CD4-positive, alpha-beta T cell treated with Interleukin-6 for 4 hours (primary cell): ENCODE measurements around the gene CXADR.

Source experiments
- DNase-seq: peaks from one replicate; pipeline ENCODE4 v3.0.0-alpha.2; 2020; ENCODE audit warnings: mixed read lengths

The CXADR gene

GRCh38 chr21:17610911-17611310 lies 98.1 kb downstream of the CXADR start:
- DNase-seq = no peak

DNA sequence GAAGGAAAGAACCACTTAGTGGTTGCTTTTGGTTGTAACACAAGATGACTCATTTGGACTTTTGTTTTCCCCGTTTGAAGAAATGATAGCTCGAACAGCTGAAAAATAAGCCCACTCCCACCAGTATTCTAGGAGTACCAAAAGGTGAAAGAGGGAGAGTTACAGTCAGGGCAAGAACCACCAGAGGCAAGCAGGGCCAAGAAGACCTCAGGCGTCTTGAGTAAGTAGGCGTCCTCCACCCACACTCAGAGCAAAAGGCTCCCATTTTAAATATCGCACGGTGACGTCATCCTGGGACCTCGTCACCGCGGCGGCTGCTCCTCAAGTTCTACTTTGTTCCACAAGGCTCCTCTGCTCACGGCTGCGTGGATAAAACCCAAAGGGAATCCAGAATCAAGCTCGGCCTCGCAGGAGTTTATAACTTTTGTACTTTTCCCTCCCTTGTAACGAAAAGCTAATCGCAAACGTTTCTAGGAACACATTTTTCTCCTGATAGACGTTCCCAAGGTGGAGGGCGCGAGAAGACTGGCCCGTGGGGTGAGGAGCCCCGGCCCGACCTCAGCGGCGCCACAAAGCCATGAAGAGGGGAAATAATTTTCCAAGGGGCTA lies 98.7 kb downstream of the CXADR start:
- DNase-seq = peak; percentile 81

DNA sequence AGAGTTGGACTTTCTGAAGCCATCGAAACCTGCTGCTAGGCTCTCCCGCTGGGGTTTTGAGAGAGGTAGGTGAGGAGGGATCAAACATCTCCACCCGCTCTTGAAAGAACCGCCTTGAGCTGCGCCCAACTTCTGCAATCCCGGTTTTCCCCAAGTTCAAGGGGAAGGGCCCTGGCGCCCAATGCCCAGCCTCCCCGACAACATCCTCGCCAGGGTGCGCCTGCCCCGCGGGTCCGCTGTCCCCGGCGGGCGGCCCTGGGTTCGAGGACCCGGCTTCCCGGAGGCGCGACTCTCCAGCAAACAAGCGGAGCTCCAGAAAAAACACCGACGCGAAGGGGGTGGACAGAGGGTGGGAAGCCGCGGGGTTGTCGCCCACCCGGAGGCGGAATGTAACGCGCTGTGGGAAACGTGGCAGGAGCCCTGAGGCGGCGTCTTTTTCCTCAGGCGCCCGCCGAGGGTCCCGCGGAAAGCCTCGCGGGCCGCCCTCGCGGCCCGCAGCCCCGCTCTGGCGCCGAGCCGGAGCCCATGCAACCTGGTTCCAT lies 99.3 kb downstream of the CXADR start:
- peak; percentile 18 for DNase-seq

GRCh38 chr21:17612565-17613241 lies 99.9 kb downstream of the CXADR start, which contains the start of gene BTG3:
Gene BTG3 (minus strand): TSS chr21:17612901. CDS start chr21:17609144, 3,757 bp downstream.
- peak; percentile 91 for DNase-seq

DNA sequence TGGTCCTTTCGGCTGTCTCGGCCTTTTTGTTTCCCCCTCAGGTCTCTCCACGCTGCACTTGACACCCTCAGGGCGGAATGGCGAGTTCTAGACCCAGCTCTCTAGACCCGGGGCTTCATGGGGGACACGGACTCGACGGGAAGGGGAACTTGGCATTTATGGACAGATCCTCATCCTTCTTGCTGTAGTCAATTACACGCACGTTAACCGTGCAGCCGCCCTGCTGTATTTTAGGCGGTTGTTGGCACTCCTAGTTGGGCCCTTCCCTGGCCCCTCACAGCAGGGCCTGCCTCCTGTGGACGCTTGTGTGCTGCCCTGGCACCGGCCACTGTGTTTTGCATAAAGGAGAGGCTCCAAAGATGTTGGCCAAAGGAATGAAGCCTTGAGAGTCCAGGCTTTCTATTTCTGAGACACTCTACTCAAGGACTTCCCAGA lies 100.4 kb downstream of the CXADR start:
- no peak for DNase-seq

DNA sequence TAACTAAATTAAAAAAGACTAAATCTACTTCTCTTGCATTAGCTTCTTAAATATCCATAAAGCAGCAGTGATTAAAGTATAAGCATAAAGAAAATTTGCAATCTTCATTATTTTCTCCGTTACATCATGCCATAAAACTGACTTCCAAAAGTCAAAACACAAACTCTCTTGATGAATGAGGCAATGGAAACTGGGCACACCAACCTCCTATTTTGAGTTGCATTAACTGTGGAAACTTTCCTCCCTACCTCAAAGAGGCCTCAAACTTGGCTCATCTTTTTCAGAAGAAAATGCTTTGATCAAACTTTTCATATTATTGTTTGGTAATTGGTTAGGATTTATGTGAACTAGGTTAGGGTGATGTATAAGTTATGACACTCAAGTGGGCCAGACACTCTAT lies 104.0 kb downstream of the CXADR start:
- no peak for DNase-seq

GRCh38 chr21:17622018-17622417 lies 109.2 kb downstream of the CXADR start:
- no peak for DNase-seq

DNA sequence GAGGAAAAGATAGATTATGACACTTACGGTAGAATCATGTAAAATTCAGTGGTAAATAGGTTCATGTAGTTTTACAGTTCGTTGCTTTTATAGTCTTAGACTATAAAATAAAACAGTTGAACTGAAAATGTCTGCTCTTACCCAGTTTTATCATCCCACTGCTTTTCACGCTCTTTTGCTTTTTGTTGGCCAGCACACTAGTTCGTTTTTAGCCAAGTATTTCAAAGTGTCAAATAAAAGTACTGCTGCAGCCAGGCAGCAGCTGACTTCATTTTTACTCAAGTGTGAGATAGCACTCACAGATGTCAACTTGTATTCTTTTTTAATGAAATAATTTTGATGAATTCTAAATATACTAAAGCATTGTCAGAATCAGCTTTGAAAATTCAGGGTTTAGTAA lies 118.4 kb downstream of the CXADR start:
- no peak for DNase-seq

- DNase-seq = no peak
Observed at GRCh38 chr21:17636711-17637110, 123.9 kb downstream of the CXADR start.

GRCh38 chr21:17640821-17641220 lies 128.0 kb downstream of the CXADR start:
- no peak for DNase-seq
